GM23338 (cell line): ENCODE data around the gene STX4.

Experiments
- CREB1 ChIP-seq: fragments of 250-450 bp; sonication (Bioruptor Pico); IDR thresholded peaks from 2 replicates; pipeline ENCODE4 v1.5.0; 2020; ENCODE audit warnings: low read depth, mild to moderate bottlenecking, moderate library complexity
- CTCF ChIP-seq, 2 experiments: fragments of 200-600 bp in 1 of 2; sonication (generic) in 1 of 2; conservative IDR thresholded peaks; 2 replicates each; pipeline versions ENCODE4 v1.5.1 to v1.6.1; 2016 to 2017; ENCODE audit warnings: antibody characterized with exemption in 2 of 2, low read depth in 2 of 2, mild to moderate bottlenecking in 2 of 2, moderate library complexity in 1 of 2
- EZH2 ChIP-seq: fragments of 200-600 bp; sonication (generic); IDR thresholded peaks from one replicate; pipeline ENCODE4 v1.8.0; 2017; ENCODE audit warnings: antibody characterized with exemption, mild to moderate bottlenecking, low read depth; ENCODE audit not compliant: unreplicated experiment
- EZH2phosphoT487 ChIP-seq: fragments of 200-600 bp; sonication (generic); IDR thresholded peaks from one replicate; pipeline ENCODE4 v1.8.1; 2018; ENCODE audit warnings: antibody characterized with exemption; ENCODE audit not compliant: unreplicated experiment
- JUNB ChIP-seq: IDR thresholded peaks from one replicate; pipeline ENCODE4 v1.6.1; 2016; ENCODE audit warnings: antibody characterized with exemption; ENCODE audit not compliant: unreplicated experiment
- NANOG ChIP-seq: IDR thresholded peaks from 2 replicates; pipeline ENCODE4 v1.6.1; 2016; ENCODE audit warnings: antibody characterized with exemption, borderline replicate concordance
- POLR2AphosphoS5 ChIP-seq: IDR thresholded peaks from 2 replicates; pipeline ENCODE4 v1.6.1; 2016; ENCODE audit warnings: antibody characterized with exemption, low read depth
- REST ChIP-seq: IDR thresholded peaks from one replicate; pipeline ENCODE4 v1.6.1; 2018; ENCODE audit warnings: antibody characterized with exemption; ENCODE audit not compliant: unreplicated experiment
- ZNF114 ChIP-seq: fragments of 250-450 bp; sonication (Bioruptor Pico); IDR thresholded peaks from 2 replicates; pipeline ENCODE4 v1.5.0; 2020; ENCODE audit warnings: mild to moderate bottlenecking, moderate library complexity
- ZNF462 ChIP-seq: fragments of 250-450 bp; sonication (Bioruptor Pico); IDR thresholded peaks from 2 replicates; pipeline ENCODE4 v1.5.0; 2020; ENCODE audit warnings: mild to moderate bottlenecking, moderate library complexity

- TF ChIP-seq EZH2phosphoT487, result no peak
- no peak for TF ChIP-seq CTCF (conservative IDR thresholded peaks at IDR 0.05; ENCODE audit: low read depth in 2 of 2)
- no peak for TF ChIP-seq REST
- no peak for TF ChIP-seq EZH2
- no peak for TF ChIP-seq POLR2AphosphoS5
- TF ChIP-seq CREB1 (CRISPR knock-in tag), result no peak
- TF ChIP-seq ZNF114 (CRISPR knock-in tag), result no peak
- no peak for TF ChIP-seq NANOG
- no peak for TF ChIP-seq ZNF462 (CRISPR knock-in tag)
- TF ChIP-seq JUNB, result no peak
Measured at GRCh38 chr16:31081428-31082351, 48.3 kb downstream of the STX4 start.
